GM23248 (cell line): ENCODE data around the gene MSANTD1.

Source experiments
- EZH2 ChIP-seq: fragments of 200-600 bp; sonication (generic); IDR thresholded peaks from 2 replicates; pipeline ENCODE4 v1.6.1; 2018; ENCODE audit warnings: antibody characterized with exemption, mild to moderate bottlenecking; ENCODE audit not compliant: insufficient read depth, poor library complexity, severe bottlenecking
- EZH2phosphoT487 ChIP-seq: fragments of 200-600 bp; sonication (generic); IDR thresholded peaks from 2 replicates; pipeline ENCODE4 v1.6.1; 2018; ENCODE audit warnings: antibody characterized with exemption, moderate library complexity, mild to moderate bottlenecking, low read depth; ENCODE audit not compliant: insufficient read depth

DNA sequence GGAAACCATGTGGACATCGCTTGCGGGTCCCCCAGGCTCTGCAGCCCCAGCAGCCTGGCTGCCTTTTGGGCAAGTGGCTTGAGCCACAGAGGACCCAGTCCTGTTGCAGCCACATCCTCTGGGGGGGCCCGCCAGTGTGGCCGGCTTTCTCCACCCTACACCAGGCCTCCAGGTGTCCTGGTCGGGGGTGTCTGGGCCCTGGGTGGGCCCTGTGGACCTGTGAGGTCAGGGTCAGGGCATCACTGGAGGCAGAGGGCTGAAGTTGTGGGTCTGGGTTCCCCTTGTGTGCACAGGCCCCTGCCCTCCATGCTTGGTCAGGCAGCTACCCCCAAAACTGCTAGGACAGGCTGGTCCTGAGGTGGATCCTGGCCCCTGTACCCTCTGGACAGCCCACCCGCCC is 3.3 kb upstream of the MSANTD1 start:
- TF ChIP-seq EZH2, result no peak
- TF ChIP-seq EZH2phosphoT487, result no peak
